Measurements from ENCODE around the gene CIPC.

The CIPC gene

DNA sequence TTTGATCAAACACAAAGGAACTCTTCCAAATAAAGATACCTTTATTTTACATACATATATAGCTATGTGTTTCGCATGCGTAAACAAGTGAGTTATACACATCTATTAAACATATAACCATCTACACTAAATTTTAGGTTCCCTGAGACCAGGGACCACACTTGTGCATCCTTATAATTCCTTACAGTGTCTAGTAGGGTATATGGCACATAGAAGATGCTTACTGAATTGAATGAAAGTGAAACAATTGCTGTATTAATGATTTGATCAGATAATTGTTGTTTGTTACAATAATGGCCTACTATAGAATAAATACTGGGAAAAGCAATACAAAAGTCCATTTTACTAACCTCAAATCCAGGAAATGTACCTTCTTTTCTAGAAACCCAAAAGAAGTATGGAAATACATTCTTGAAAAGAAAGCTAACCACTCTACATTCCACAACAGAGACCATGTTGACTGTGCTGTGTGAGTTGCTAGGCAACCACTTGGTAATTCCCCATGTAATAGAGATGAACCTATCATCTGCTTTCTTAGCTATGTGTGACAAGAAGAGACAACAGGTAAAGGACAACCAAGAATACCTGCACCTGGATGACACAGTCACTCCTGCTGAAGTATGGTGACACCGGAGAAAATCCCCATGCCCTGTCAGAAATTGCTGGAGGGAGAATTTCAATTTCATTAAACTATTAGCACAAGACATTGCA lies 11.9 kb upstream of the CIPC start:
- no peak for DNase-seq
- peaks cover 7% of the 10 kb centered on the region for H3K27me3 Mint-ChIP-seq (ENCODE audit: low read depth, poor library complexity)
- peaks cover 9% of the 10 kb centered on the region for H3K36me3 Mint-ChIP-seq (ENCODE audit: low read depth)
- H3K9me3 Mint-ChIP-seq = peaks cover 18% of the 10 kb centered on the region
- no peak for TF ChIP-seq CTCF (IDR thresholded peaks at IDR 0.05)
- H3K27ac Mint-ChIP-seq = peak overlapping the region; percentile 53
- H3K4me3 Mint-ChIP-seq = no peak overlapping the region
- peaks cover 63% of the 10 kb centered on the region for H3K4me1 Mint-ChIP-seq

DNA sequence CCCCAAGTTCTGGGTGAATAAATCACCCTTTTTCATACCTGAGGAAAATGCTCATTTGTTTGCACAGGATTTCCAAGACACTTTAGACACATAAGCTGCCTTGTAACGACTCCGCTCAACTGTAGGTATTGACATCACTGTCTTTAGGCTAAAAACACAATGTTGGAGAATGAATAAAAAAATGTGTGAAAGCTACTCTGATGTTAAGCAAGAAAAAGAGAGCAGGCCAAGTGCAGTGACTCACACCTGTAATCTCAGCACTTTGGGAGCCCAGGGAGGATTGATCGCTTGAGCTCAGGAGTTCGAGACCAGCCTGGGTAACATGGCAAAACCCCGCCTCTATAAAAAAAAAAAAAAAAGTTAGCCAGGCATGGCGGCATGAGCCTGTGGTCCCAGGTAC lies 11.1 kb upstream of the CIPC start:
- Mint-ChIP-seq H3K9me3 (peaks cover 24% of the 10 kb centered on the region), H3K36me3 (ENCODE audit: low read depth) (peaks cover 16% of the 10 kb centered on the region), H3K27me3 (ENCODE audit: low read depth, poor library complexity) (peaks cover 7% of the 10 kb centered on the region), H3K4me1 (peaks cover 59% of the 10 kb centered on the region), H3K4me3 (no peak overlapping the region), H3K27ac (peak overlapping the region; percentile 53)
- no peak for TF ChIP-seq CTCF (IDR thresholded peaks at IDR 0.05)
- DNase-seq = no peak

- peaks cover 52% of the 10 kb centered on the region for H3K4me1 Mint-ChIP-seq
- peaks cover 24% of the 10 kb centered on the region for H3K9me3 Mint-ChIP-seq
- no peak for TF ChIP-seq CTCF (IDR thresholded peaks at IDR 0.05)
- H3K4me3 Mint-ChIP-seq = no peak overlapping the region
- peaks cover 7% of the 10 kb centered on the region for H3K27me3 Mint-ChIP-seq (ENCODE audit: low read depth, poor library complexity)
- H3K27ac Mint-ChIP-seq = peak overlapping the region; percentile 80
- DNase-seq = no peak
- H3K36me3 Mint-ChIP-seq (ENCODE audit: low read depth) = peaks cover 16% of the 10 kb centered on the region
These were observed 10.4 kb upstream of the CIPC start for GRCh38 chr14:77087631-77088030.

- Mint-ChIP-seq H3K27me3 (ENCODE audit: low read depth, poor library complexity) (peaks cover 7% of the 10 kb centered on the region), H3K4me3 (no peak overlapping the region), H3K27ac (no peak overlapping the region), H3K36me3 (ENCODE audit: low read depth) (peaks cover 16% of the 10 kb centered on the region), H3K4me1 (peaks cover 46% of the 10 kb centered on the region), H3K9me3 (peaks cover 24% of the 10 kb centered on the region)
- TF ChIP-seq CTCF (IDR thresholded peaks at IDR 0.05) = no peak
- no peak for DNase-seq
These were observed 9.8 kb upstream of the CIPC start for GRCh38 chr14:77088219-77088618.

DNA sequence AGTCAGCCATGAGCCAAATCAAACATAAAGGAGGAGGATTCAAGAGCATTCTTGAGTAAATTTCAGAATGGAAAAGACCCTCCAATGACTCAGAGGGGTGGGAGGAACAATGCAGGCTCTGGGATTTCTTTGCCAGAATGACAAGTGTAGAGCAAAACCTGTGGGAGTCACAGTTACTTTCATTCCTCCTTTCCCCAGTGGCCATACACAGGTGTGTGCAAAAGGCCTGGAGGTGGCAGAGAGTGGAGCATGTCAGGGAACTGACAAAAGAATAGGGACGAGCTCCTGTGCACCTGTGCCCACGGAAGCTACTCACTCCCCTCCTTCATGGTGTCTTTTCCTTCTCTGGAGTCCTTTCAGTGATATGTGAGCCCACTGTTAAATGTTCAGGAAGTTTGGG lies 9.4 kb upstream of the CIPC start:
- peaks cover 7% of the 10 kb centered on the region for H3K27me3 Mint-ChIP-seq (ENCODE audit: low read depth, poor library complexity)
- no peak overlapping the region for H3K4me3 Mint-ChIP-seq

More for the DNA sequence above, 9.4 kb upstream of the CIPC start:
- no peak for DNase-seq
- no peak for TF ChIP-seq CTCF (IDR thresholded peaks at IDR 0.05)
- H3K9me3 Mint-ChIP-seq = peaks cover 24% of the 10 kb centered on the region
- peaks cover 42% of the 10 kb centered on the region for H3K4me1 Mint-ChIP-seq
- peaks cover 16% of the 10 kb centered on the region for H3K36me3 Mint-ChIP-seq (ENCODE audit: low read depth)
- no peak overlapping the region for H3K27ac Mint-ChIP-seq
